GF-D8 (cell line): Measurements from ENCODE around the gene DENND1A.
"Not testable (repeated sequence)": the region's sequence is repeated elsewhere in the genome, so short reads cannot be mapped to it uniquely, and the experiment has no call there.

Source experiments
- DNase-seq: peaks from one replicate; lab custom pipeline; 2025; lab: John Stamatoyannopoulos, UW

Gene DENND1A

DNA sequence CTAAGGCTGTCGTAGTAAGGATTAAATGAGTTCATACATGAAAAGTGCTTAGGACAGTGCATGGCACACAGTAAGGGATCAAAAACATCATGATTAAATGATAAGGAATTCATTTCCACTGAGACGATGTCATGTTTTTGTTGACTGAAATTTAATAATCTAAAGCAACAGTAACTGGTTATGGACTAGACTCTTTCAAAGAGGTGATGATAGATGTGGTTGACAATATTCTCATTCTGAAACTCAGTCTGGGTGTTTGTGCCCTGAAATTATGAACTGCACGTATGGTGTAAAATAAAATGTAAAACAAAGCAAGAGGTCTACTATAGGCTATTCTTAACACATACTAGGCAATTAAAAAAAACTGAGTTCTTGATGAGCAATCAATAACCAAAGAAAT is 280.0 kb downstream of the DENND1A start:
- no peak for DNase-seq

GRCh38 chr9:123647145-123647544 is 282.8 kb downstream of the DENND1A start:
- no peak for DNase-seq

- DNase-seq = no peak
Observed at GRCh38 chr9:123645762-123646161, 284.2 kb downstream of the DENND1A start.

GRCh38 chr9:123645126-123645525 is 284.8 kb downstream of the DENND1A start:
- no peak for DNase-seq

DNA sequence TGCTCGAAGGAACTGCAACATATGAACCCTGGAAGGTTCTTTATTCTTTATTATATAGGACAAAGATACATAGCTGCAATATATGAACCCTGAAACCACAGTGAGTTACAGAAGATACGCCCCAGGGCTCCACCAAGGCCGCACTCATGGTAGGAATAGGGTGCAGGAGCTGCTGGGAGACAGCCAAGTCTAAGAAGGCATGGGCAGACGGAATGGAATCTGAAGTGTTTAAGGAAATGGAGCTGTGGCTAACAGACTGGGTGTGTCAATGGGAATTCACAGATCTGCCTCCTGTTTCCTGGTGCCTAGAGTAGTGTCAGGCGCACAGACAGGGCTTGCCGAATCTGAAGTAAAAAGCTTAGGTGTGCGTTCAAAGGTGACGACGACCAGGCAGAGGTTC is 286.4 kb downstream of the DENND1A start:
- no peak for DNase-seq

GRCh38 chr9:123642291-123643278 is 287.3 kb downstream of the DENND1A start:
- DNase-seq = no peak

- DNase-seq = no peak
Observed at GRCh38 chr9:123640792-123641222, 289.1 kb downstream of the DENND1A start.

DNA sequence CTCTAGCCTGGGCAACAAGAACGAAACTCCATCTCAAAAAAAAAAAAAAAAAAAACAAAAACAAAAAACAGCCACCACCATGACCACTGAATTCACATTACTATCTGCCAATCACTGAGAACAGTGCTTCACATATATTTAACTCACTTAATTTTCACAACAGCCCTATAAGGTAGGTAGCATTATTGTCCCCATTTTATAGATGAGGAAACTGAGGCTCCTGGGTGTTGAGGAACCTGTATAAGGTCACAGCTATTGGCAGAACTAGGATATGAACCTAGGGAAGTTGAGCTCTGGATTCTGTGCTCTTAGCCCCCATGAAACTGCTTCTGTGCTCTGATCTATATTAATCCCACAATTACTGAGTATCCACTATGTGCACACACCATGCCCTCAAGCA is 290.2 kb downstream of the DENND1A start:
- no peak for DNase-seq

- peak; percentile 88 for DNase-seq
Observed at GRCh38 chr9:123637945-123638634, 291.8 kb downstream of the DENND1A start.

DNA sequence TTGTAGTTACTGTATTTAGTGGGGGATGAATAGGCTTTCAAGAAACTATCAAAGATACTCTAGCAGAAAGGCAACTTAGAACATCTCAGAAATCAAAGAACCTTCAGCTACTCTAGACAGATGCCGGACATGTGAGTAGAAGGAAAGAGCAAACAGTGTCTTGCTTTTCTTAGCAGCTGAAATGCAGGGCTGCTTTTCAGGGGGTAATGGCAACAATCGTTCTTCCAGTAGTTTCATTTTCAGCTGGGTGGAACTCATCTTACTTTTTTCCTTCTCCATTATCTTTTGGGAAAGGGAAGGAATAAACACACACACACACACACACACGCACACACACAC is 292.4 kb downstream of the DENND1A start:
- DNase-seq = no peak

DNA sequence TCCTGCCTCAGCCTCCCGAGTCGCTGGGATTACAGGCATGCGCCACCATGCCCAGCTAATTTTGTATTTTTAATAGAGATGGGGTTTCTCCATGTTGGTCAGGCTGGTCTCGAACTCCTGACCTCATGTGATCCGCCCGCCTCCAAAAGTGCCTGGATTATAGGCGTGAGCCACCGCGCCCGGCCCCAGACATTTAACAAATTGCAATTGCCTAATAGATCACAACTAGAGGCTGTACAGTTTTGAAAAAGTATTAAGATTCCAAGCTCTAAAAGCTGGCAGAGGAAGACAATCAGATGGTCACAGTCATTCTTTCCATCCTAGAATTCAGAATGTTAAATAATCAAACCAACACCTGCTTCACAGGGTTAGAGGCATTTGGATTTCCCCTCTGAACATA is 293.1 kb downstream of the DENND1A start:
- not testable (repeated sequence) for DNase-seq

- no peak for DNase-seq
Observed at GRCh38 chr9:123631862-123632261, 298.1 kb downstream of the DENND1A start.

DNA sequence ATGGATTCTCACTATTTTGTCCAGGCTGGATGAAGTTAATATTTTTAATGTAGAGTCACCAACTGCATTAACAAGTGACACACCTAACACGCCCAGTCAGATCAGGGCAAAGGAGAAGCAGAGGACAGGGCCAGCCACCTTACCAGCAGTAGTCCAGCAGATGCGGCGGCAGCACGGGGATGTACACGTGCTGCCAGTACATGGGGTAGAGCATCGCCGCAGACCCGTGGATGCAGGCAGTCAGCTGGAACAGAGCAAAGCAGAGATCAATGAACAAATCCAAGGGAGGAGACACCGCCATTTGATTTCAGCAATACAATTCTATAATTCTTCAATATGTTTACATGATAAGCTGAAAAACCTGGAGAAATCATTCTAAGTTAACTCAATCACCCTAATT is 299.7 kb downstream of the DENND1A start:
- DNase-seq = no peak

- DNase-seq = no peak
Observed at GRCh38 chr9:123629531-123629930, 300.4 kb downstream of the DENND1A start.

- DNase-seq = no peak
Observed at GRCh38 chr9:123622711-123623241, 307.1 kb downstream of the DENND1A start.

DNA sequence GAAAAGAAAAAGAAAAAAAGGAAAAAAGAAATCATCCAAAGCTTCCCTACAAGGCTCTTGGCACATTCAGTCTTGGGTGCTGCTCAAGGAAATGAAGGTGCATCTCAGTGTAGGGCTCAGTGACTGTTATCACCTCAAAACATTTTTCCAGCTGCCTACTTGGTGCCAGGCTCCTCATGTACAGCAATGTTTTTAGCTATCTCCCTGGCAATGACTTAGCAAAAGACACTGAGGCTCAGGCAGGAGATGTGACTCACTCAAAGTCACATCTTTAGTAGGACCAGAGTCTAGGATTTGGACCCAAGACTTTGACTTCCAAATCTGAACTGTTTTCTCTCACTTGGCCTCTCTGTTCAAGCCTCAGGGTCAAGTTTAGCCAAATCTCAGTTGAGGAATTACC is 309.7 kb downstream of the DENND1A start:
- no peak for DNase-seq

GRCh38 chr9:123617952-123618678 is 311.8 kb downstream of the DENND1A start:
- DNase-seq = no peak

GRCh38 chr9:123617286-123617685 is 312.6 kb downstream of the DENND1A start:
- DNase-seq = no peak

DNA sequence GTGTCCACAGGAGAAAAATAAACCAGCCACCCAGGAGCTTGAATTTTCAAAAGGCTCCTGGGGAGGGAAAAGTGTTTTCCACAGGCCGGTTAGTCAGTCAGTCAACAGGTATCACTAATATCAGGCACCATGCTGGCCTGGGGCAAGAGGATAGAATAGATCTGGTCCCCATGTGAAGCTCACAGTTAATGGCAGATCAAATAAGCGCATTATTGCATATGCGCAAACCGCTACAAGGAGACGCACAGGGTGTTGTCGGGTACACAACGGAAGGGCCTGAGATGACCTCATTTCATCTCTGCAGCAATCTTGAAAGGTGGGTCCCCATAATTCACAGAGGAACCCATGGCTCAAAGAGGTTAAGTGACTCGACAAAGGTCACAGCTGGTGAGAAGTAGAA is 313.2 kb downstream of the DENND1A start:
- no peak for DNase-seq

- DNase-seq = no peak
Observed at GRCh38 chr9:123615381-123615780, 314.5 kb downstream of the DENND1A start.

GRCh38 chr9:123614306-123615263 is 315.3 kb downstream of the DENND1A start:
- no peak for DNase-seq
